Naive thymus-derived CD4-positive, alpha-beta T cell (primary cell): ENCODE data around the gene WWOX. TPM values are rescaled to one million over a fixed set of nuclear protein-coding genes. Genes with fewer than 3 reads are reported as not detected.

Experiments used
- ATAC-seq: fragments of 150-1000 bp; cut with Tn5 transposase; 2 replicates; pipeline ENCODE4 v1.10.0; 2021; ENCODE audit warnings: mild to moderate bottlenecking, moderate library complexity
- CTCF ChIA-PET: fragments of 350-600 bp; sonication (Branson Sonifier 250); formaldehyde crosslinking; loops from one replicate; lab custom pipeline; 2021; ENCODE audit warnings: antibody characterized with exemption; lab: Charles Lee
- POLR2A ChIA-PET: fragments of 350-600 bp; sonication (Branson Sonifier 250); formaldehyde crosslinking; loops from one replicate; lab custom pipeline; 2021; ENCODE audit warnings: antibody characterized with exemption, inconsistent platforms; lab: Charles Lee
- DNase-seq, 9 donors: peaks; one replicate each; pipeline versions ENCODE4 v3.0.0 to v3.0.0-alpha.2; 2020 to 2022; ENCODE audit warnings: mixed read lengths in 1 of 9
- H3K27ac ChIP-seq: one replicate; pipeline ENCODE4 v1.7.0; 2013; ENCODE audit warnings: mild to moderate bottlenecking, low read depth, low read length, moderate library complexity
- H3K27me3 ChIP-seq, 2 donors: one replicate each; pipeline ENCODE4 v1.7.0; 2013; ENCODE audit warnings: low read length in 2 of 2, mild to moderate bottlenecking in 2 of 2, moderate library complexity in 2 of 2; ENCODE audit not compliant: control insufficient read depth in 2 of 2, insufficient read depth in 2 of 2
- H3K36me3 ChIP-seq, 3 experiments: 1 replicate in 2 of 3; 2 replicates in 1 of 3; pipeline ENCODE4 v1.7.0; 2013; ENCODE audit warnings: low read length in 3 of 3, mild to moderate bottlenecking in 3 of 3, moderate library complexity in 1 of 3; ENCODE audit not compliant: insufficient read depth in 3 of 3, control insufficient read depth in 2 of 3
- H3K4me1 ChIP-seq, 2 donors: one replicate each; pipeline ENCODE4 v1.7.0; 2013; ENCODE audit warnings: low read length in 2 of 2, mild to moderate bottlenecking in 2 of 2, moderate library complexity in 1 of 2; ENCODE audit not compliant: control insufficient read depth in 2 of 2, insufficient read depth in 2 of 2
- H3K4me3 ChIP-seq: 2 replicates; pipeline ENCODE4 v1.7.0; 2013; ENCODE audit warnings: mild to moderate bottlenecking, low read length
- H3K9me3 ChIP-seq, 3 experiments: 1 replicate in 2 of 3; 2 replicates in 1 of 3; pipeline ENCODE4 v1.7.0; 2013; ENCODE audit warnings: low read length in 3 of 3; ENCODE audit not compliant: control insufficient read depth in 2 of 3
- H3K27ac Mint-ChIP-seq, 9 donors: one replicate each; pipeline ENCODE4 v1.8.0; 2020 to 2022; ENCODE audit warnings: mixed read lengths in 9 of 9, mild to moderate bottlenecking in 8 of 9, moderate library complexity in 5 of 9, inconsistent platforms in 2 of 9
- H3K27me3 Mint-ChIP-seq, 5 donors: one replicate each; pipeline ENCODE4 v1.8.0; 2021 to 2022; ENCODE audit warnings: mixed read lengths in 5 of 5, mild to moderate bottlenecking in 1 of 5
- H3K36me3 Mint-ChIP-seq, 5 donors: one replicate each; pipeline ENCODE4 v1.8.0; 2020 to 2022; ENCODE audit warnings: mixed read lengths in 5 of 5, mild to moderate bottlenecking in 3 of 5, inconsistent platforms in 1 of 5
- H3K4me1 Mint-ChIP-seq, 7 donors: one replicate each; pipeline ENCODE4 v1.8.0; 2020 to 2022; ENCODE audit warnings: mixed read lengths in 7 of 7, mild to moderate bottlenecking in 3 of 7, inconsistent platforms in 1 of 7
- H3K4me3 Mint-ChIP-seq, 10 donors: one replicate each; pipeline ENCODE4 v1.8.0; 2020 to 2022; ENCODE audit warnings: mild to moderate bottlenecking in 10 of 10, mixed read lengths in 10 of 10, moderate library complexity in 6 of 10, inconsistent platforms in 2 of 10
- H3K9me3 Mint-ChIP-seq, 11 donors: one replicate each; pipeline ENCODE4 v1.8.0; 2020 to 2022; ENCODE audit warnings: mixed read lengths in 11 of 11, mild to moderate bottlenecking in 4 of 11, inconsistent platforms in 1 of 11, moderate library complexity in 1 of 11
- intact Hi-C, 2 donors: fragments of 100-400 bp; cut with micrococcal nuclease; formaldehyde crosslinking; loops; one replicate each; pipeline ENCODE4 v1.15.1; 2023
- polyA plus RNA-seq, 2 donors: library from polyadenylated mRNA; unstranded; fragments of 300-500 nt; fragmentation: Illumina TruSeq; gene quantifications; one replicate each; pipeline ENCODE4 v1.2.3, GENCODE V29; 2021
- total RNA-seq, 6 experiments: library from RNA in 5 of 6; stranded (reverse) in 5 of 6; gene quantifications; 1 replicate in 5 of 6; 2 replicates in 1 of 6; pipeline ENCODE4 v1.2.3 and lab custom pipeline; 2021 to 2026

WWOX gene
- total and polyA plus RNA-seq, 7 experiments from 2014 or later, result 13.8 to 31.1 (median 20.8) TPM

- intact Hi-C loops, result no loop called here
- peaks cover 0 to 9% (median 0%) of the 10 kb centered on the region in 5 donors for H3K36me3 Mint-ChIP-seq
- no peaks in the 10 kb centered on the region for H3K27me3 ChIP-seq
- CTCF ChIA-PET, result no interaction called here
- H3K4me1 ChIP-seq, result peaks cover 15 to 27% of the 10 kb centered on the region in 2 donors
- no peak overlapping the region for H3K27ac ChIP-seq
- H3K4me1 Mint-ChIP-seq, result peaks cover 18 to 30% (median 22%) of the 10 kb centered on the region in 7 donors
- peak overlapping the region in 1 of 10 donors; percentile 41 for H3K4me3 Mint-ChIP-seq
- no peak for DNase-seq
- ATAC-seq, result no peak
- no peaks in the 10 kb centered on the region for H3K9me3 ChIP-seq
- H3K9me3 Mint-ChIP-seq, result peaks cover 0 to 3% (median 0%) of the 10 kb centered on the region in 11 donors
- H3K36me3 ChIP-seq, result no peaks in the 10 kb centered on the region
- H3K27ac Mint-ChIP-seq, result peak overlapping the region in 3 of 9 donors; percentile 12 to 85 (median 35)
- H3K27me3 Mint-ChIP-seq, result no peaks in the 10 kb centered on the region
- POLR2A ChIA-PET, result interaction anchor here (0.7 kb wide), 1 partner anchor 535 kb away, joined by 4 read pairs; no protein-coding TSS in a partner anchor
- no peak overlapping the region for H3K4me3 ChIP-seq
These were observed 648.9 kb downstream of the WWOX start for GRCh38 chr16:78748220-78748929.

GRCh38 chr16:78749745-78750268 lies 650.4 kb downstream of the WWOX start:
- H3K4me3 Mint-ChIP-seq, result peak overlapping the region; percentile 4 to 61 (median 32)
- ChIA-PET POLR2A (interaction anchor here (0.6 to 0.9 kb wide), 2 partner anchors 48 to 347 kb away, joined by 3 read pairs; no protein-coding TSS in a partner anchor), CTCF (interaction anchor here (1.0 kb wide), 1 partner anchor 20 kb away, joined by 3 read pairs; no protein-coding TSS in a partner anchor)
- H3K27ac ChIP-seq, result peak overlapping the region; percentile 9
- no peak overlapping the region for H3K4me3 ChIP-seq
- no peaks in the 10 kb centered on the region for H3K9me3 ChIP-seq
- H3K36me3 ChIP-seq, result no peaks in the 10 kb centered on the region
- intact Hi-C loops, result no loop called here
- ATAC-seq, result peak; percentile 47
- no peaks in the 10 kb centered on the region for H3K27me3 Mint-ChIP-seq
- H3K9me3 Mint-ChIP-seq, result peaks cover 0 to 3% (median 0%) of the 10 kb centered on the region in 11 donors
- H3K4me1 ChIP-seq, result peaks cover 11 to 22% of the 10 kb centered on the region in 2 donors
- DNase-seq, result no peak
- H3K36me3 Mint-ChIP-seq, result peaks cover 0 to 9% (median 0%) of the 10 kb centered on the region in 5 donors
- H3K27me3 ChIP-seq, result no peaks in the 10 kb centered on the region
- peak overlapping the region in 8 of 9 donors; percentile 8 to 85 (median 64) for H3K27ac Mint-ChIP-seq
- peaks cover 14 to 24% (median 21%) of the 10 kb centered on the region in 7 donors for H3K4me1 Mint-ChIP-seq

GRCh38 chr16:78750611-78751010 lies 651.2 kb downstream of the WWOX start:
- Histone ChIP-seq H3K36me3 (no peaks in the 10 kb centered on the region), H3K4me3 (no peak overlapping the region), H3K9me3 (no peaks in the 10 kb centered on the region), H3K4me1 (peaks cover 11 to 22% of the 10 kb centered on the region in 2 donors), H3K27me3 (no peaks in the 10 kb centered on the region), H3K27ac (no peak overlapping the region)
- ChIA-PET CTCF (no interaction called here), POLR2A (interaction anchor here (0.6 kb wide), 1 partner anchor 346 kb away, joined by 3 read pairs; no protein-coding TSS in a partner anchor)
- peaks cover 0 to 9% (median 0%) of the 10 kb centered on the region in 5 donors for H3K36me3 Mint-ChIP-seq
- H3K4me1 Mint-ChIP-seq, result peaks cover 14 to 24% (median 21%) of the 10 kb centered on the region in 7 donors
- DNase-seq (no peak), ATAC-seq (no peak)
- peaks cover 0 to 6% (median 0%) of the 10 kb centered on the region in 11 donors for H3K9me3 Mint-ChIP-seq
- no peaks in the 10 kb centered on the region for H3K27me3 Mint-ChIP-seq
- H3K4me3 Mint-ChIP-seq, result no peak overlapping the region
- no peak overlapping the region for H3K27ac Mint-ChIP-seq
- intact Hi-C loops, result no loop called here

GRCh38 chr16:78751601-78752000 lies 652.1 kb downstream of the WWOX start:
- DNase-seq, result no peak
- peaks cover 0 to 14% (median 5%) of the 10 kb centered on the region in 11 donors for H3K9me3 Mint-ChIP-seq
- no peak overlapping the region for H3K27ac ChIP-seq
- no peak overlapping the region for H3K4me3 ChIP-seq
- H3K36me3 ChIP-seq, result no peaks in the 10 kb centered on the region
- peaks cover 11 to 22% of the 10 kb centered on the region in 2 donors for H3K4me1 ChIP-seq
- no peak overlapping the region for H3K27ac Mint-ChIP-seq
- intact Hi-C loops, result no loop called here
- H3K4me3 Mint-ChIP-seq, result no peak overlapping the region
- POLR2A ChIA-PET, result no interaction called here
- CTCF ChIA-PET, result no interaction called here
- H3K9me3 ChIP-seq, result no peaks in the 10 kb centered on the region
- peaks cover 14 to 24% (median 21%) of the 10 kb centered on the region in 7 donors for H3K4me1 Mint-ChIP-seq
- no peak for ATAC-seq
- no peaks in the 10 kb centered on the region for H3K27me3 ChIP-seq
- H3K27me3 Mint-ChIP-seq, result no peaks in the 10 kb centered on the region
- H3K36me3 Mint-ChIP-seq, result peaks cover 0 to 17% (median 5%) of the 10 kb centered on the region in 5 donors

- Mint-ChIP-seq H3K27me3 (no peaks in the 10 kb centered on the region), H3K36me3 (peaks cover 0 to 14% (median 3%) of the 10 kb centered on the region in 5 donors), H3K9me3 (peaks cover 0 to 16% (median 5%) of the 10 kb centered on the region in 11 donors), H3K4me1 (peaks cover 3 to 9% (median 7%) of the 10 kb centered on the region in 7 donors), H3K27ac (no peak overlapping the region), H3K4me3 (no peak overlapping the region)
- ChIA-PET POLR2A (no interaction called here), CTCF (no interaction called here)
- H3K4me3 ChIP-seq, result no peak overlapping the region
- H3K9me3 ChIP-seq, result no peaks in the 10 kb centered on the region
- no peaks in the 10 kb centered on the region for H3K27me3 ChIP-seq
- intact Hi-C loops, result no loop called here
- ATAC-seq, result no peak
- peaks cover 4 to 5% of the 10 kb centered on the region in 2 donors for H3K4me1 ChIP-seq
- no peaks in the 10 kb centered on the region for H3K36me3 ChIP-seq
- no peak overlapping the region for H3K27ac ChIP-seq
- no peak for DNase-seq
These were observed 655.3 kb downstream of the WWOX start for GRCh38 chr16:78754713-78755112.

GRCh38 chr16:78755751-78756661 lies 656.6 kb downstream of the WWOX start:
- H3K4me1 ChIP-seq, result peaks cover 0 to 5% of the 10 kb centered on the region in 2 donors
- H3K9me3 ChIP-seq, result no peaks in the 10 kb centered on the region
- H3K4me3 ChIP-seq, result no peak overlapping the region
- no peak overlapping the region for H3K27ac ChIP-seq
- H3K36me3 ChIP-seq, result no peaks in the 10 kb centered on the region
- ChIA-PET POLR2A (no interaction called here), CTCF (no interaction called here)
- no peaks in the 10 kb centered on the region for H3K27me3 ChIP-seq
- H3K36me3 Mint-ChIP-seq, result peaks cover 0 to 14% (median 3%) of the 10 kb centered on the region in 5 donors
- H3K27ac Mint-ChIP-seq, result no peak overlapping the region
- intact Hi-C loops, result no loop called here
- no peak overlapping the region for H3K4me3 Mint-ChIP-seq
- H3K4me1 Mint-ChIP-seq, result peaks cover 0 to 2% (median 0%) of the 10 kb centered on the region in 7 donors
- no peak for ATAC-seq
- H3K27me3 Mint-ChIP-seq, result no peaks in the 10 kb centered on the region
- DNase-seq, result no peak
- peaks cover 0 to 16% (median 5%) of the 10 kb centered on the region in 11 donors for H3K9me3 Mint-ChIP-seq
